Erythroblast (primary cell): ENCODE results near the gene ASH1L.
A peak's percentile ranks its signal among the peaks of the same experiment; 100 is the strongest.
"Not testable (repeated sequence)": the region's sequence is repeated elsewhere in the genome, so short reads cannot be mapped to it uniquely, and the experiment has no call there.

Experiments
- GATA1 ChIP-seq: IDR thresholded peaks from 2 replicates; pipeline ENCODE4 v1.6.1; 2011; ENCODE audit warnings: low read depth, mild to moderate bottlenecking, control low read depth, low read length, moderate library complexity
- POLR2A ChIP-seq: IDR thresholded peaks from 2 replicates; pipeline ENCODE4 v1.6.1; 2011; ENCODE audit warnings: mild to moderate bottlenecking, low read length

DNA sequence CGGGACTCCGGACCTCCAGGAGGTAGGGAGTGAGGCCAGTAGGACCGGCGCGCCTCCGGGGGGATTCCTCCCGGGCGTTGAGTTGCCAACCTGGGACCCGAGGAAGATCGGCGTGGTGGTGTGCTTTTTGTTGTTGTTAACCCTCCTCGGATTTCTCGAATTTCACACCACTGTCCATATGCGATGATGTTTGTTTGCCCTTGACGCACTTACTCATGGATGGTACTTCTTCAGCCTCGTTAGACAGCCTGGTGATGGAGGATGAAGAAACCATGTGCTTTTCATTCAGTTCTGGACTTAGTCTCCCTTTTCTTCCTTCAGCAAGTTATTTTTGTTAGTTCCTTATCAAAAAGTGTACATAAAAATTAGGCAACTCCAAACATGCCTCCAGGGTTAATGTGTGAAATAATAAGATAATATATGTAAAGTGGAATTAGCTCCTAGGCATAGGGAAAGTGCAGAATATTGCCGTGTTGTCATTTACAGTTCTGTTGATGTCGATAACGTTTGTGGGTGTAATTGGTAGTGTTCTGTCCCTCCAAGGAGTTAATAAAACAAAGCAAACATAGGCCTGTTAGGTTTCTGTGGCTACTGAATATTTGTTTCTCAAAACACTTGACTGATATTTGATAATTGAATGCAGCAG is 897 bp upstream of the ASH1L start:
- peak; percentile 80 for TF ChIP-seq POLR2A
- not testable (repeated sequence) for TF ChIP-seq GATA1
